SK-N-SH (cell line): ENCODE measurements around the gene CFAP20DC.

Source experiments
- EZH2phosphoT487 ChIP-seq: fragments of 200-600 bp; sonication (generic); IDR thresholded peaks from 2 replicates; pipeline ENCODE4 v1.6.1; 2017; ENCODE audit warnings: low read depth, mixed run types, mild to moderate bottlenecking, antibody characterized with exemption, moderate library complexity, borderline replicate concordance
- FOXJ3 ChIP-seq: sonication (generic); formaldehyde crosslinking; IDR thresholded peaks from 2 replicates; pipeline ENCODE4 v1.5.1; 2020; ENCODE audit warnings: mild to moderate bottlenecking, missing genetic modification reagents
- MXI1 ChIP-seq: IDR thresholded peaks from 2 replicates; pipeline ENCODE4 v1.6.1; 2012; ENCODE audit warnings: mild to moderate bottlenecking, low read depth, low read length, improper control_type of control experiment
- NFIC ChIP-seq: IDR thresholded peaks from 2 replicates; pipeline ENCODE4 v1.4.0; 2012; ENCODE audit warnings: borderline replicate concordance
- POLR2AphosphoS5 ChIP-seq: IDR thresholded peaks from 2 replicates; pipeline ENCODE4 v1.6.1; 2012; ENCODE audit warnings: low read depth, low read length
- RFX5 ChIP-seq: IDR thresholded peaks from 2 replicates; pipeline ENCODE4 v1.6.1; 2012; ENCODE audit warnings: mild to moderate bottlenecking, improper control_type of control experiment, low read length
- TAF1 ChIP-seq: IDR thresholded peaks from 2 replicates; pipeline ENCODE4 v1.6.1; 2012; ENCODE audit warnings: low read depth, mild to moderate bottlenecking, low read length, moderate library complexity, borderline replicate concordance
- YY1 ChIP-seq: IDR thresholded peaks from 2 replicates; pipeline ENCODE4 v1.4.0; 2012; ENCODE audit warnings: low read depth, mild to moderate bottlenecking
- TF ChIP-seq, protein P1 (sequence below): fragments of 200-600 bp; sonication (generic); IDR thresholded peaks from 2 replicates; pipeline ENCODE4 v1.6.1; 2017; ENCODE audit warnings: antibody characterized with exemption, mild to moderate bottlenecking, moderate library complexity

DNA sequence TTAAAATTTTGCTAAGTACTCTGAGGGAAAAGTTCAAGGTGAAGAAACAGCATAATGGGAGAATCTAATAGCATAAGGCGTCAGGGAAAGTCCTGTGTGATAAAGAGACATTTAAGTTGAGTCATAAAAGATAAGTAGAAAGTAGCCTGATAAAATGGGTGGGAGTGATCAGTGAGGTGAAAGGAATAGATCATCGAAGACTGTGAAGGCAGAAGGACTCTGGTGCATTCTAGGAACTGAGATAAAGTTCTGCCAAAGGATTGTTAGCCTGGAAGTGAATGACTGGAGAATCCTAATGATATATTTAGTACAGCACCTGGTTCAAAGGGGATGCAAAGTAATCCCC lies 149.9 kb downstream of the CFAP20DC start:
- no peak for TF ChIP-seq YY1
- no peak for TF ChIP-seq POLR2AphosphoS5
- TF ChIP-seq NFIC, result no peak
- TF ChIP-seq, protein P1, sequence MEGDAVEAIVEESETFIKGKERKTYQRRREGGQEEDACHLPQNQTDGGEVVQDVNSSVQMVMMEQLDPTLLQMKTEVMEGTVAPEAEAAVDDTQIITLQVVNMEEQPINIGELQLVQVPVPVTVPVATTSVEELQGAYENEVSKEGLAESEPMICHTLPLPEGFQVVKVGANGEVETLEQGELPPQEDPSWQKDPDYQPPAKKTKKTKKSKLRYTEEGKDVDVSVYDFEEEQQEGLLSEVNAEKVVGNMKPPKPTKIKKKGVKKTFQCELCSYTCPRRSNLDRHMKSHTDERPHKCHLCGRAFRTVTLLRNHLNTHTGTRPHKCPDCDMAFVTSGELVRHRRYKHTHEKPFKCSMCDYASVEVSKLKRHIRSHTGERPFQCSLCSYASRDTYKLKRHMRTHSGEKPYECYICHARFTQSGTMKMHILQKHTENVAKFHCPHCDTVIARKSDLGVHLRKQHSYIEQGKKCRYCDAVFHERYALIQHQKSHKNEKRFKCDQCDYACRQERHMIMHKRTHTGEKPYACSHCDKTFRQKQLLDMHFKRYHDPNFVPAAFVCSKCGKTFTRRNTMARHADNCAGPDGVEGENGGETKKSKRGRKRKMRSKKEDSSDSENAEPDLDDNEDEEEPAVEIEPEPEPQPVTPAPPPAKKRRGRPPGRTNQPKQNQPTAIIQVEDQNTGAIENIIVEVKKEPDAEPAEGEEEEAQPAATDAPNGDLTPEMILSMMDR, result no peak
- TF ChIP-seq FOXJ3 (CRISPR knock-in tag), result no peak
- no peak for TF ChIP-seq RFX5
- TF ChIP-seq TAF1, result no peak
- no peak for TF ChIP-seq EZH2phosphoT487
- TF ChIP-seq MXI1, result no peak
